ENCODE measurements around the gene KRTAP10-11.
"Not testable (repeated sequence)": the region's sequence is repeated elsewhere in the genome, so short reads cannot be mapped to it uniquely, and the experiment has no call there.

The KRTAP10-11 gene

GRCh38 chr21:44686843-44687561, 40.8 kb downstream of the KRTAP10-11 start:
- Histone ChIP-seq H3K9ac (ENCODE audit: low read length) (no peak overlapping the region), H3K9me3 (replicated peaks; ENCODE audit: insufficient read depth, low read length) (no peaks in the 10 kb centered on the region), H3K27me3 (replicated peaks; ENCODE audit: insufficient read depth, low read length) (peaks cover 97% of the 10 kb centered on the region), H3F3A (ENCODE audit: insufficient read depth, low read length) (no peaks in the 10 kb centered on the region), H4K20me1 (ENCODE audit: insufficient read depth, low read length) (no peaks in the 10 kb centered on the region), H3K27ac (ENCODE audit: low read length) (no peak overlapping the region), H3K36me3 (replicated peaks; ENCODE audit: insufficient read depth, low read length) (no peaks in the 10 kb centered on the region), H2AFZ (ENCODE audit: low read length) (no peak overlapping the region), H3K9me2 (replicated peaks; ENCODE audit: insufficient read depth, low read length) (no peaks in the 10 kb centered on the region), H3K4me1 (ENCODE audit: low read length) (no peaks in the 10 kb centered on the region), H3K4me2 (ENCODE audit: low read depth, low read length) (no peak overlapping the region), H3K4me3 (ENCODE audit: low read length) (no peak overlapping the region), H3K79me2 (ENCODE audit: low read length) (no peaks in the 10 kb centered on the region)
- DNase-seq = no peak
- TF ChIP-seq EZH2 (optimal IDR thresholded peaks at IDR 0.05; ENCODE audit: low read depth, low read length) (no peak), EZH2phosphoT487 (IDR thresholded peaks at IDR 0.05; ENCODE audit: low read length) (no peak), CTCF (IDR thresholded peaks at IDR 0.05; ENCODE audit: low read length) (no peak)

DNA sequence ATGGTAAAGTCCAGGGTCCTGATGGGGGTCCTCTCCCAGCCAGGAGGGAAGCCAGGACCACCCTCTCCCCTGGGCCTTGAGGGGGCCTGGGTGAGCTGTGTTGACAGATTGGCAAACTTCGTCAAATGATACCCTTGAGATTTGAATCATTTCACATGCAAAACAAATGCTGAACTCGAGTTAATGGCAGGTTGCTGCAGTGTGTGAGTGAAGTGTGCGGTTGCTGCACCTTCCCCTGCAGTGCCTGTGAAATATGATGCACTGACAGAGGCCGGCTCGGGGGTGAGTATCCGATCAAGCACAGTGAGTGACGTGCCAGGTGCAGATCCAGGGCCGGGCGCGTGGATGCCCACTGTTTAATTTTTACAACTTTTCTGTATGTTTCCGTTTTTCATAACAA, 41.5 kb downstream of the KRTAP10-11 start:
- Histone ChIP-seq H3K27ac (ENCODE audit: low read length) (no peak overlapping the region), H3K4me2 (ENCODE audit: low read depth, low read length) (no peak overlapping the region), H3K4me1 (ENCODE audit: low read length) (no peaks in the 10 kb centered on the region), H3K9me3 (replicated peaks; ENCODE audit: insufficient read depth, low read length) (no peaks in the 10 kb centered on the region), H3K79me2 (ENCODE audit: low read length) (no peaks in the 10 kb centered on the region), H3K36me3 (replicated peaks; ENCODE audit: insufficient read depth, low read length) (no peaks in the 10 kb centered on the region), H3F3A (ENCODE audit: insufficient read depth, low read length) (no peaks in the 10 kb centered on the region), H4K20me1 (ENCODE audit: insufficient read depth, low read length) (no peaks in the 10 kb centered on the region), H2AFZ (ENCODE audit: low read length) (no peak overlapping the region), H3K9me2 (replicated peaks; ENCODE audit: insufficient read depth, low read length) (no peaks in the 10 kb centered on the region), H3K9ac (ENCODE audit: low read length) (no peak overlapping the region), H3K27me3 (replicated peaks; ENCODE audit: insufficient read depth, low read length) (peaks cover 97% of the 10 kb centered on the region), H3K4me3 (ENCODE audit: low read length) (no peak overlapping the region)
- TF ChIP-seq EZH2phosphoT487 (IDR thresholded peaks at IDR 0.05; ENCODE audit: low read length) (no peak), CTCF (IDR thresholded peaks at IDR 0.05; ENCODE audit: low read length) (no peak), EZH2 (optimal IDR thresholded peaks at IDR 0.05; ENCODE audit: low read depth, low read length) (no peak)
- DNase-seq = no peak

DNA sequence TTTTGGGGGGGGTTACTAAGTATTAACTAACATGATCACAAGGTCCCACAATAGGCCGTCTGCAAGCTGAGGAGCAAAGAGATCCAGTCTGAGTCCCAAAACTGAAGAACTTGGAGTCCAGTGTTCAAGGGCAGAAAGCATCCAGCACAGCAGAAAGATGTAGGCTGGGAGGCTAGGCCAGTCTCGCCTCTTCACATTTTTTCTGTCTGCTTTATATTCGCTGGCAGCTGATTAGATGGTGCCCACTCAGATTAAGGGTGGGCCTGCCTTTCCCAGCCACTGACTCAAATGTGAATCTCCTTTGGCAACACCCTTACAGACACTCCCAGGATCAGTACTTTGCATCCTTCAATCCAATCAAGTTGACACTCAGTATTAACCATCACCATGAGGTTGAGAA, 43.5 kb downstream of the KRTAP10-11 start:
- H3K9me3 ChIP-seq (replicated peaks; ENCODE audit: insufficient read depth, low read length); H3K36me3 ChIP-seq (replicated peaks; ENCODE audit: insufficient read depth, low read length); H3K4me1 ChIP-seq (ENCODE audit: low read length); H3K4me3 ChIP-seq (ENCODE audit: low read length); DNase-seq; H3F3A ChIP-seq (ENCODE audit: insufficient read depth, low read length); H2AFZ ChIP-seq (ENCODE audit: low read length); H3K4me2 ChIP-seq (ENCODE audit: low read depth, low read length); H3K27ac ChIP-seq (ENCODE audit: low read length); H3K9ac ChIP-seq (ENCODE audit: low read length); H3K79me2 ChIP-seq (ENCODE audit: low read length); H3K9me2 ChIP-seq (replicated peaks; ENCODE audit: insufficient read depth, low read length); H4K20me1 ChIP-seq (ENCODE audit: insufficient read depth, low read length): not testable (repeated sequence)
- peaks cover 97% of the 10 kb centered on the region for H3K27me3 ChIP-seq (replicated peaks; ENCODE audit: insufficient read depth, low read length)

DNA sequence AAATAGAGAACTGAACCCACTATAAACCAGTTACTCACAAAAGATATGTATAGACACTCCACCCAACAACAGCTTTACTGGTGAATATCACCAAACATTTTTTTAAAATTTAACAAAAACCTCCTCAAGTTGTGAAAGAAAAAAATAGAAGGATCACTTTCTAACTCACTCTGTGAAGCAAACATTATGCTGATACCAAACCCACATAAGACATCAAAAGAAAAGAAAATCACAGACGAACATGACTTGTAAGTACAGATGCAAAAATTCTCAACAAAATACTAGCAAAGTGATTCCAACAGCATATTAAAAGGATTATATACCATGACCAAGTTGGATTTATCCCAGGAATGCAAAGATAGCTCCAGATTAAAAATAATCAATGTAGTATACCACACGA, 45.5 kb downstream of the KRTAP10-11 start:
- no peaks in the 10 kb centered on the region for H4K20me1 ChIP-seq (ENCODE audit: insufficient read depth, low read length)
- no peaks in the 10 kb centered on the region for H3F3A ChIP-seq (ENCODE audit: insufficient read depth, low read length)
- H3K79me2 ChIP-seq (ENCODE audit: low read length) = no peaks in the 10 kb centered on the region
- H3K27me3 ChIP-seq (replicated peaks; ENCODE audit: insufficient read depth, low read length) = peaks cover 98% of the 10 kb centered on the region
- no peak for DNase-seq
- H3K9me3 ChIP-seq (replicated peaks; ENCODE audit: insufficient read depth, low read length) = no peaks in the 10 kb centered on the region
- H3K9ac ChIP-seq (ENCODE audit: low read length) = no peak overlapping the region
- H3K9me2 ChIP-seq (replicated peaks; ENCODE audit: insufficient read depth, low read length) = no peaks in the 10 kb centered on the region
- H3K36me3 ChIP-seq (replicated peaks; ENCODE audit: insufficient read depth, low read length) = no peaks in the 10 kb centered on the region
- H3K27ac ChIP-seq (ENCODE audit: low read length) = no peak overlapping the region
- H3K4me1 ChIP-seq (ENCODE audit: low read length) = no peaks in the 10 kb centered on the region
- H3K4me2 ChIP-seq (ENCODE audit: low read depth, low read length) = no peak overlapping the region
- no peak for TF ChIP-seq CTCF (IDR thresholded peaks at IDR 0.05; ENCODE audit: low read length)
- no peak for TF ChIP-seq EZH2phosphoT487 (IDR thresholded peaks at IDR 0.05; ENCODE audit: low read length)
- TF ChIP-seq EZH2 (optimal IDR thresholded peaks at IDR 0.05; ENCODE audit: low read depth, low read length) = no peak
- H3K4me3 ChIP-seq (ENCODE audit: low read length) = no peak overlapping the region
- no peak overlapping the region for H2AFZ ChIP-seq (ENCODE audit: low read length)

Data from MM.1S (cell line).